ENCODE results near the gene ERRFI1.

Gene ERRFI1

DNA sequence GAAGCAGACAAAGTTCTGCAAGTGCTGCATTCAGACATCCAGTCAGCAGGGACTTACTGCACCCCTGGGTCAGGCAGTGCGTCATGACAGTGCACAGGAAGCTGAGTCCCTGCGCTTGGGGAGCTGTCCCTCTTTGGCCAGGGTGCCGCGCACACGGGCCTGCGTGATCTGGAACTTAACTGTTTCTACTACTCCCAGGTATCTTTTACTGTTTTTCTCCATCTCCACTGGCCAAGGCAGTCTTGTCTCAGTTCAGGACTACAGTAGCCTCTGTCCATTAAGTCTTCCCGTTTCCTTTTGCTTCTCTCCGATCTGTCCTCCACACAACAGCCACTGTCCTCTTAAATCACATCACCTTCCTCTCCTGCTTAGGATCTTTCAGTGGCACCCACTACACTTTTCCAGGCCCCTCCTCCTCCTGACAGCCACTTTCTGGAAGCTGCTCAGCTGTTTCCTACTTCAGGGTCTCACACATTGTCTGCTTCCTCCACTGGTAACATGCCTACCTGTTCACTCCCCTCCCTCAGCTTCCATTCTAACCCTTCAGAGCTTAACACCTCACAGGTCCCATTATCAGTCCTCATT lies 15.9 kb downstream of the ERRFI1 start:
- no peak overlapping the region for H3K4me3 ChIP-seq (ENCODE audit: low read depth, low read length)
- DNase-seq (ENCODE audit: low read depth) = no peak
- TF ChIP-seq, protein P1, sequence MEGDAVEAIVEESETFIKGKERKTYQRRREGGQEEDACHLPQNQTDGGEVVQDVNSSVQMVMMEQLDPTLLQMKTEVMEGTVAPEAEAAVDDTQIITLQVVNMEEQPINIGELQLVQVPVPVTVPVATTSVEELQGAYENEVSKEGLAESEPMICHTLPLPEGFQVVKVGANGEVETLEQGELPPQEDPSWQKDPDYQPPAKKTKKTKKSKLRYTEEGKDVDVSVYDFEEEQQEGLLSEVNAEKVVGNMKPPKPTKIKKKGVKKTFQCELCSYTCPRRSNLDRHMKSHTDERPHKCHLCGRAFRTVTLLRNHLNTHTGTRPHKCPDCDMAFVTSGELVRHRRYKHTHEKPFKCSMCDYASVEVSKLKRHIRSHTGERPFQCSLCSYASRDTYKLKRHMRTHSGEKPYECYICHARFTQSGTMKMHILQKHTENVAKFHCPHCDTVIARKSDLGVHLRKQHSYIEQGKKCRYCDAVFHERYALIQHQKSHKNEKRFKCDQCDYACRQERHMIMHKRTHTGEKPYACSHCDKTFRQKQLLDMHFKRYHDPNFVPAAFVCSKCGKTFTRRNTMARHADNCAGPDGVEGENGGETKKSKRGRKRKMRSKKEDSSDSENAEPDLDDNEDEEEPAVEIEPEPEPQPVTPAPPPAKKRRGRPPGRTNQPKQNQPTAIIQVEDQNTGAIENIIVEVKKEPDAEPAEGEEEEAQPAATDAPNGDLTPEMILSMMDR (IDR thresholded peaks at IDR 0.05; ENCODE audit: control insufficient read depth, extremely low read depth, insufficient read depth) = no peak

DNA sequence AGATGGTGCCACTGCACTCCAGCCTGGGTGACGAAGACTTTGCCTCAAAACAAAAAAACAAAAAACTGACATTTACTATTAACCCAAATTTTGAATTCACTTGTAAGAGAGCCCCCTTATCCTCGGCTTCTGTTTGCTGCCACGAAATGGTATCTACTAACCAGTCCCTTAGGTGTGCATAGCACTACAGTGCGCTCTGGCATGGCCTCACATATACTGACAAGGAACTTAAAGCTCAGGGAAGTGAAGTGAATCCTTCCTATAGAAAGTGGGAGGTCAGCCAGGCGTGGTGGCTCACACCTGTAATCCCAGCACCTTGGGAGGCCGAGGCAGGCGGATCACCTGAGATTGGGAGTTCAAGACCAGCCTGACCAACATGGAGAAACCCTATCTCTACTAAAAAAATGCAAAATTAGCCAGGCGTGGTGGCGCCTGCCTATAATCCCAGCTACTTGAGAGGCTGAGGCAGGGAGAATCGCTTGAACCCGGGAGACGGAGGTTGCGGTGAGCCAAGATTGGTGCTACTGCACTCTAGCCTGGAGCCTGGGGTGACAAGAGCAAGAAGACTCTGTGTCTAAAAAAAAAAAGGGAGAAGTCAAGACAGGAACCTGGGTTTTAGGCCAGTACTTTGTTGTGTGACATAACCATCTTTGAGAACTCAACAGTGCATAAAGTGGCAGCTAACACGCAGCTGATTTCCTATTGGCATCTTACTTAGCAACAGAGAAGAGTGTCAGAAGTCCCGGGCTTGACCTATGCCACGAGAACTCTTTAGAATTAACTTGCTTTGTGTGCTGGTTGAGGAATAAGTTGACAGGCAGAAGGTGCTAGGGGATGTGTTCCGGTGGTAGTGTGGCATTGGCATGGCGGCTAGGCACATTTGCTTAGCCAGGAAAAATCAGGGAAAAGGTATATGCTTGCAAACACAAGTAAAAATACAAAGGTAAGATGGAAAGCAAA lies 16.8 kb downstream of the ERRFI1 start:
- H3K4me3 ChIP-seq (ENCODE audit: low read depth, low read length) = no peak overlapping the region
- no peak for DNase-seq (ENCODE audit: low read depth)
- TF ChIP-seq, protein P1 (IDR thresholded peaks at IDR 0.05; ENCODE audit: control insufficient read depth, extremely low read depth, insufficient read depth) = no peak

DNA sequence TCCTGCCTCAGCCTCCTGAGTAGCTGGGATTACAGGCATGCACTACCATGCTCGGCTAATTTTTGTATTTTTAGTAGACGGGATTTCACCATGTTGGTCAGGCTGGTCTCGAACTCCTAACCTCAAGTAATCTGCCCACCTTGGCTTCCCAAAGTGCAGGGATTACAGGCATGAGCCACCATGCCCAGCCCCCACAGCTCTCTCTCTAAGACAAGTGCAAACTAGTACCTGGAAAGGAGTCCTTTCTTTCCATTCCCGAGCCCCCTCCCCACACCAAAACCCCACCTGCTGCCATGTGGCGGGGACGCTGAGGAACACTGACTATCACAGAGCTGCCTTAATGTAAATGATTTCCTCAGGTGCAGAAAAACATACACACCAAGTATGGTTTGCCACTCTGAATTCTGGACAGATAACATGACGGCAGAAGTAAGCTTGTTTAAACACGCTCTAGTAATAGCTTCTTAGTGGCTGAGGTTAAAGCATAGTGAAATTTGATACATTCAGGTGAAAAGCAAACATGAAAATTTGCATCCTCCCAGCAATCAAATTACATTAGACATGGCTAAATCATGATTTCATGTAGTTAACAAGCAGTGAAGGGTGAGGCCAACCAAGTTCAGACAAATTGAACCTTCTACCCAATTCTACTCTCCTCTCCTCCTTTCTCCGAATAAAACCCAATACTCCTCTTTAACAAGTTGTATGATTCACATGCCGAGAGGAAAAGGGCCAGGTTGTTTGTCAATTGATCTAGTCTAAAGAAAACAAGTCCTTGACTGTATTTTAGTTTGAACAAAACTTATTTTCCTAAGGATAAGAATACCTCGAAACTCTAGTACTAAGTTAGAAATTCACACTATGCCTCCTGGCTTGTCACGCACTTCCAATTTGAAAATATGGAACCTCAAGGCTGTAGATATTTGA lies 19.8 kb downstream of the ERRFI1 start:
- DNase-seq (ENCODE audit: low read depth) = peak; percentile 79
- TF ChIP-seq, protein P1 (IDR thresholded peaks at IDR 0.05; ENCODE audit: control insufficient read depth, extremely low read depth, insufficient read depth) = no peak

DNA sequence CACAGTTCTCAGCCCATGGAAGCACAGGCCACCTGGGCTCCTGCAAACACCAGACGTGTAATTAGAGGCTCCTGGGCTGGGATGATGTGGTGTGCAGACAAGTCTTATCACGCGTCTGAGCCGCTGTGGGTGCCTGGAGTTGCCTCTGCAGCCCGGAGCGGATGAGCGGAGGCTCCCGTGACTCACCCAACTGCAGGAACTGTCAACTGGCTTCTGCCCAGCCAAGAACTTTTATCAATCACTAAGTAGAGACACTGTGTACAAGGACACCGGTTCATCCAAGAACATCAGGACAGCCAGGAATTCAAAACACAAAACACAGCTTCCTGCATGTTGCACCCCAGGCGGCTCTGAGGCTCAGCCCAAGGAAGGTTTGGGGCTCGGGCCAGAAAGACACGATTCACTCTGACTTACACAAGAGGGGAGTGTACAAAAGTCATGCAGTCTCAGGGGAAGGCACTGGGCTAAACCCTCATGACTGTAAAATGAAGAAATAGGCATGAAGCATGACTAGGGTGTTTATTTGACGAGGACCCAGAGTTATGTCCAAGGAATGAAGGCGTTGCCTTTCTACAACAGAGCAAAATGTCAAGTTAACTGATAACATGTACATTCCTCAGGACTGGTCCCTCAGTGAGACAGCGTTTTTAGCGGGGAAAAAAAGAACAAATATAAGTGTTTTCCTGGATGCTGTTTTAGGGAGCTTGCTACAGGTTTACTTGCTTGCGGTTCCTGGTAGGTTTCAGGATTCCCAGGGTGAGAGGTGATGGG lies 21.1 kb downstream of the ERRFI1 start:
- TF ChIP-seq, protein P1 (IDR thresholded peaks at IDR 0.05; ENCODE audit: control insufficient read depth, extremely low read depth, insufficient read depth) = no peak
- 0 out of 2 replicates have a peak overlapping the region, but pooled peaks have one; percentile 20 for H3K4me3 ChIP-seq (ENCODE audit: low read depth, low read length)
- DNase-seq (ENCODE audit: low read depth) = peak; percentile 84

More for the DNA sequence above, 19.8 kb downstream of the ERRFI1 start:
- no peak overlapping the region for H3K4me3 ChIP-seq (ENCODE audit: low read depth, low read length)

DNA sequence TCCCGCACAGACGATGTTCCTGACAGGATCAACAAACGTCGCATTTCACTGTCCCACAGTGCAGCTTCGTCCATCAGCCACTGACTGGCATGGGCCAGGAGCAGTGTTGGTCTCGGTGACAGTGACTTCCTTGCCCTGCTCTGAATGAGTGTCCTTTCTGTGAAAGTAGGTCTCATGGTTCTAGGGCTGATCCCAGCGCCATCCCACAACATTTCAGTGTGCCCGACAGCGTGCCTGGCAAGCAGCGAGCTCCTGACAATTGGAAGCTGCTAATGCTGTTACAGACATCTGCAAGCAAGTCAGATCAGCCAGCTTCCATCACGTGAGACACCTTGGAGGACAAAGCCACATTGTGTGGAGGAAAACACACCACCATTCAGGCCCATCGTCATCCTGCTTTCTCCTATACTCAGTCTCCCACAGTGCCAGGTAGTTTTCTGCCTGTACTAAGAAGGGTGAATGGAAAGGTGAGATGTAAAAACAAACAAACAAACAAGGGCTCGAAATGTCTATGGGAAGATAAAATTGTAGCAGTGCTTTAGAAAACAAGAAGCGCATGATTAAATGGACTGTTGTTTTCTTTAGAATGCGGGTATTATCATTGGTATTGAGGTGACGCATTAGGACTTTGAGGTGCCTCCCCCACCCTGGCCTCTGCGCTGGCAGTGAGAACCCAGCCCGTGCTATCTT lies 21.9 kb downstream of the ERRFI1 start:
- TF ChIP-seq, protein P1 (IDR thresholded peaks at IDR 0.05; ENCODE audit: control insufficient read depth, extremely low read depth, insufficient read depth) = no peak
- no peak overlapping the region for H3K4me3 ChIP-seq (ENCODE audit: low read depth, low read length)
- DNase-seq (ENCODE audit: low read depth) = no peak
